NCI-H1048 (cell line): ENCODE measurements around the gene PITPNB.

Experiments
- DNase-seq: peaks from one replicate; lab custom pipeline; 2025; lab: John Stamatoyannopoulos, UW

The PITPNB gene

DNA sequence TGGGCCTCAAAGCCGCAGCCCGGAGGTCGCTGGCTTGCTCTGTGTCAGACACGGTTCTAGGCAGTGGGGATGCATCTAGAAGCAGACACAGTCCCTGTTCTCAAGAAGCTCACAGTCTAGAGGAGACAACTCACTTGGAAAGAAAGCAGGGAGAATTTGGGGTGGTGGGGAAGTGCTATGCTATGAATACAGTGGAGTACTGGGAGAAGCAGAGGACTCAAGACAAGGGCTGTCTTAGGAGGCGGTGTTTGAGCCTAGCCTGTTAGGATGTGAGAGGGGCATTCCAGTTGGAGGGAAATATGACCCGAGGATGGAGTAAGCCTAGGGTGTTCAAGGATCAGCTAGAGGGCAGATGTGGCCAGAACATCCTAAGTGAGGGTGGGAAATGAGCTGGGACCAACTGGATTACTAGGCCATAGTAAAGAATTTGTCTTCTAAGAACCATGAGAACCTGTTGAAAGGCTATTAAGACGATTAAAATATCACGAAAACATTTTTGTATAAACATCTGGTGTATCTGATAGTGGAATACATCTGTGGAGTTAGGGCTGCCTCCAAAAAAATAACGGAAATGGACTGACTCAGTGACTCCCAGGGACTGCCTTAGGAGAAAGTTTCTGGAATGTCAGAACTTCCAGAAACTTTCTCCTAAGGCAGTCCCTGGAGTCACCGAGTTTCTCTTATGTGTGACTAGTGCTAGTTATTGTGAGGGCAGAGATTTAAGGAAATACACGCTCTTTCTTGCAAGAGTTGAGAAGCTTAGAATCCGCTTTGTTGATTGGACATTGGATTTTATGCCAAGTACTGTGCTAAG lies 1.1 kb upstream of the PITPNB start:
- no peak for DNase-seq

DNA sequence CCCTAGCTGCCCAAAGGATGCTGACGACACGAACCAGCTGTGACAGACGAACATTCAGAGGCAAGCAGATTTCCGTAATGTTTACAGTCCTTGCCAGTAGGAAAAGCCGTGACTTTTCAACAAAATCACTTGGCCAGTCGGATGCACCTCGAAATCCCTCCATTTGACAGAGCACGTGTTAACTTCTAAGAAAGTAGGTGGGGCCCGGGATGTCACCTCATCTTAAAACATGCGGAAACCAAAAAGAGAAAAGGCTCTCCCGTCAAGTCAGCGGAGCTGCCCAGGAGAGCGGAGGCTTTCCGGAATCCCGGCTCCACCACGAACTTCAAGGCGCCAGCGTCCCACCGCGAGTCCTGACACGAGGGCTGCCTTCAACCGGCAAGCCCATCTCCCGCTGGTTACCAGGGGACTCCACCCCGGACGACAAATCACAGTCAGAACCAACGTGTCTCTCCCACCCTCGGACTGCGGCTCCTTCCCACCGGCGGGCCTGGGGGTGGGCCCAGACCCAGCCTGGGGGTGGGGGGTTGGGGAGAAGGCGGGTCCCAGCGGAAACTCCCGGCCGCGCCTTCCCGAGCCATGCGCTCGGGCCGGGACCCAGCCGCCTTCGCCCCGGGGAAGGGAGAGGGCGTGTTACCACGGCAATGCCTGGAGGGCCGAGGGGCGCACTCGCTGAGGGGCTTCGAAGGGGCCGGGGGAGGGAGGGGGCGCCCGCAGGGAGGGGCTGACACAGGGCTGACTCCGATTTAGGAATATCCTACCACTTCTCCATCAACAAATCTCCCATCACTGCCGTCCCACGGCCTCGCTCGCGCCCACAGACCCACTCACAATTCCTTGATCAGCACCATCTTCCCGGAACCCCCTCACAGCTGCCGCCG lies 475 bp downstream of the PITPNB start:
- DNase-seq: no peak

DNA sequence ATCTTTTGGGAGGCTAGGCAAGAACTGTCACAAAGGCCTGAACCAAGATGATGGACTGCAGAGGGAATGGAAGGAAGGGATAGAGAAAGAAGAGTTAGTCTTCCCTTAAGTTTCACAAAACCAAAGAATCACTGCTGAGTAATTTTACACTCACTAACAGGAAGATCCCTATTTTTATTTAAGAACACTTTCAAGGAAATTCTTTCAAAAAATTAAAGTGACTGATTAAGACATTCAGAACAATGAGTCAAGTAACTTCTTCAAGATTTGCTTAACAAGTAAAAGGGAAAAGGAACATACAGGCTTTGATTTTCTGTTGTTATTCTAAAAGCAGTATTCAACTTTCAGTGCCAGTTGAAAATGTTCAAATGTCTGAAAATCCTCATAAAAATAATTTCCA lies 3.1 kb downstream of the PITPNB start:
- no peak for DNase-seq

DNA sequence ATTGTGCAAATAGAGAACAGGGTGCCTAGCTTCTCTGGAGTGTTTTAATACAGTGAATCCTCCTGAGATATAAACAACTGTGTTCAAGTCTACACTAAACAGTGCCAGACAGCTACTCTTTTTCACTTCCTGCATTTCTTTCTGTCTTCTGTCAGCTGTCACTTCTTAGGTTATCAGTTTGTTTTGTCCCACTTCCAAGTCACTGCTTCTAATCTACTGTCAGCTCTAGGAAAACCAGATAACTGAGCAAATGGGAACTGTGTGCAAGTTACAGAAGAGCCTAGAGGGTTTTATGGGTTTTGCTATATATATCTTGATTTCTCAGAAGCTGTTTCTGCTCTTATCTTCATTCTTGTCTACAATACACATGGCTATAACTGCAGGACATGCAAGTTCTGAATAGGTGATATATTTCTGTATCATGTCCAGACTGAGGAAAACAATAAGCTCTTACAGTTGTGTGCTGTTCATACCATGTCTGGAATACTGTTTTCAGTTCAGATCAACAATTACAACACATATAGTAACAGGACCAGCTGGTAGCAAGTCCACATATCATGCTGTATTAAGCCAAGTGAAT lies 5.8 kb downstream of the PITPNB start:
- DNase-seq: no peak

DNA sequence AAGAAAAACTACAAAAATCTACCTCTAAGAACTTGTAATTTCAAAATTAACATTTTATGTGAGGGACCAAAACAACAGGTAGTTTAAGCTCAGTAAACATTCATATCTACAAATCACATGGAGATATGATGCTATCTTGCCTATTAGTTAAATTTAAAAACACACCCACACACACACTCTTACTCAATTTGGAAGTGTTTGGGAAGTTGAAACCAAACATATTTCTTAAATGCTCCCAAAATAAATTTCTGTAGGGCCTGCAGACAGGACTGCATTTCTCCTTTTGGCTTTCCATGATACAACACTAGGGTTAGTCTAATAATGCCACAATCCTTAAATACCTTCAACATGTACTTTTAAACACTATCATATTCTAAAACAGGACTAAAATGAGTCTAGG lies 7.0 kb downstream of the PITPNB start:
- DNase-seq: no peak

DNA sequence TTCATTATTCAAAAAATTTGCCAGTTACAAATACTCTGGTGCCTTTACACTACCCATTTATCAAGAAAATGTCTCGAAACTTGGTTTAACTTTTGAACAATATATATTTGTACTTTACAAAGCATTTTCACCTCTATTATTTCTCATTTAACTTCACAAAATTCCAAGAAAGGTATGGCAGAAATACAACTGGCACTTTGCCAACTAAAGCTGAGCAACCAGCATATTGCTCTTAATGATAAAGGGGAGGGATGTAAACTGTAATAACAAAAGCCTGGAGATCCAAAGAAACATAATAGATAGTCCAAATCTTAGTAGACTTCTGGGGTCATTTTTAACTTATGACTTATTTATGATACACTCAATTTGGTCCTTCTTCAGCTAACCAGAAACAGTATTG lies 7.7 kb downstream of the PITPNB start:
- DNase-seq: no peak

DNA sequence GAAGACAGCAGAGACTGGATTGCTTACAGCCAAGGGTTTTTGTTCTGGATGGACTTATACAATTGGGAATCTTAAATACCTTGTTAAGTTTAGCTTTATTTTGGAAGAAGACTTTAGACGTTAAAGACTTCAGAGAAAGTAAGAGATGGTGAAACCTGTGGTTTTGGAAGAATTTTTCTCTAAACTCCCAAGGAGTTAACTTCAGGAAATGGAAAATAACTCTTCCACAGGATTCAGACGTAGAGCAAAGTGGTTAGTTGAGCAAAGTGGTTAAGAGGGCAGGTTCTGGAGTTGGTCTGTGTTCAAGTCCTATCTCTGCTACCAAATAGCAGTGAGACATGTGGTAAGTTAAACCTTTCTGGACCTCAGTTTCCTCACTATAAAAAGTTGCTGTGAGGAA lies 12.8 kb downstream of the PITPNB start:
- DNase-seq: no peak

DNA sequence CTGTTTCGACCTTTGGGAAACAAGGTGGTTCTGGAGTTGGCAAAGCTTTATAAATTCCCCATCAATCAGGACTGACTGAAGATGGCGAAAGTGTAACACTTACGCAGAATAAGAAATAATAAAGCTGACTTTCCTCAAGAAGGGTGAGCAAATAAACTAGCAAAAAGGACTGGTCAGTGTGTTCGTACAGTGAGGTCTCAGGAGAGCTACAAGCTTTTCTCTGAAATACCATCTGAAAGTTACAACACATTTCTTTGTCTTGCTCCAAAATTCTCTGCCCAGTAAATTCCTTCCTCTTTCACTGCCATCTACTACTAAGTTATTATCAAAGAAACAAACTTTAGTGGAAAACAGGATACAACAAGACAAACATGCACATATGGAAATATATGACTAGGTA lies 13.4 kb downstream of the PITPNB start:
- no peak for DNase-seq

DNA sequence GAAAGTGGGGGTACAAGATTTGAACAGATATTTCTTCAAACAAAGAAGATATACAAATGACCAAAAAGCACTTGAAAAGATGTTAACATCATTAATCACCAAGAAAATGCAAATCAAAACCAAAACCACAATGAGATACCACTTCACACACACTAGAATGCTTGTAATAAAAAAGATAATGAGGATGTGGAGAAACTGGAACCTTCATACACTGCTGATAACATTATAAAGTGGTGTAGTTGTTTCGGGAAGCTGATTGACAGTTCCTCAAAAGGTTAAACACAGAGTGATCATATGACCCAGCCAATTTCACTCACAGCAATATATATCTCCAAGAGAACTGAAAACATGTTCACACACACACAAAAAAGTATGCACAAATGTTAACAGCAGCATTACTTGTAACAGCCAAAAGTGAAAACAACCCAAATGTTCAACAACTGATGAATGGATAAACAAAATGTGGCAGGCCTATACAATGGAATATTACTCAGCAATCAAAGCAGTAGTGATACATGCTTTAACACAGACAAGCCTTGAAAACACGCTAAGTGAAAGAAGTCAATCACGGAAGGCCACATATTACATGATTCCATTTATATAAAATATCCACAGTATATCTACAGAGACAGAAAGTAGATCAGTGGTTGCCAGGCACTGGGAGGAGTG lies 15.1 kb downstream of the PITPNB start:
- DNase-seq: no peak

DNA sequence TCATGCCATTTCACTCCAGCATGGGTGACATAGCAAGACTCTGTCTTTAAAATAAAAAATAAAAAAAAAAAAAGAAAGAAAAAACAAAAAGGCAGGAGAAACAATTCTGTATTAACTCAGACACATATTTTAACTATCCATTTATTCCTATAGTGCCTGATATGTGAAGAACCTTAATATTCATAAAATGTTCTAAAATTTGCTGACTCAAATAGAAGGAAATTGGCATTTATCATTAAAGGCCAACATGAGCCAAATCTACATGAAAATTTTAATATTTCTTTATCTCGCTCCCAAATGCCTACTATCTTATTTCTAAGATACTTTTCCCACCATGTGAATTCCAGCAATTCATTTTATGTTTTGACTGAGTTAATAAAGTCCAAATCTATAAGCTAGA lies 18.9 kb downstream of the PITPNB start:
- DNase-seq: no peak

DNA sequence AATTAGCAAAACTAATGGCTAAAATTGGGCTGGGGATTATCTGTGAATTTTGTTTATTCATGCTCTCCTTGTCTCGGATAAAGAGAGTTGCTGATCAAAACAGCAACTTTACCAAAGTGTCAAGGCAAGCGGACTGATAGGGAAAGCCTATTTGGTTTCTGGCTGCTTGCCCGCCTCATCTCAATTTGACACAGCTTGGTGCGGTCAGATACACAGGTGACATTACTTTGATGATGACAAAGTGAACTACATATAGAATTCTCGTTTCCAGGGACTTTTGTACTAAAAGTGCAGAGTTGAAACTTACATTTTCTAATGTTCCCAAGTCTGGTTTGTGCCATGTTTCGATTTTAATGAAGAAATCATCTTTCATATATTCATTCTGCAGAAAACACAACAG lies 22.8 kb downstream of the PITPNB start:
- DNase-seq: no peak

DNA sequence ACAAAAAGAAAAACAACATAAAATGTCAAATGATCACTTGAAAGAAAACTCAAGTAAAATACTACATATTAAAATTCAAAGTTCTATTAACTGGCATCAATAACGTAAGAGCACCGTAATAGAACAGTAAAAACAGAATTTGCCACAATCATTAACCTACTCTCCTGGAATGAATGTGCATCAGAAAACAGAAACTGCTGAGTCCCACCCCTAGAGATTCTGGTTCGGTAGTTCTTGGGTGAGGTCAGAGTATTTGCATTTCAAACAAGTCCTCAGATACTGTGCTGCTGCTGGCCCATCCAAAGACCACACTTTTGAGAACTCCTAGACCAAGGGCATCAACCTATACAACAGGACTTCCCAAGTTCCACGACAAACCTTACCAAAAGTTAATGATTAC lies 23.5 kb downstream of the PITPNB start:
- DNase-seq: no peak

DNA sequence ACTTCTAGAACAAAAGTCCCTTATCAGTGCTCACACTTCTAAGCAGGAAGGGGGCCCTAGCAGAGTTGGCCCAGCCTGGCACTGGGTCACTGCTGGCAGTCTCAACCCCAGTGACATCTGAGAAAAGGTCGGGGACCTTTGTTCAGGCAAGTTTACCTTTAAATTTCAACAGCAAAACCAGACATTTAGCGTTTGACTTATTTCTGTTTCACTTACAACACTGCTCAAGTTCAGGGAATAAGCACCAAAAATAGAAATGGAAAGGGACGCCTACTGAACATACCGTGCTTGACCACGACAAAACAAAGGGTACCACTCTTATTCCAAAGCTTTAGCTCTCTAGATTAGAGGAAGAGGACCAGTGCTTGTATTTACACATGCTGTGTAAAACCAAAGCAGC lies 26.2 kb downstream of the PITPNB start:
- DNase-seq: no peak

DNA sequence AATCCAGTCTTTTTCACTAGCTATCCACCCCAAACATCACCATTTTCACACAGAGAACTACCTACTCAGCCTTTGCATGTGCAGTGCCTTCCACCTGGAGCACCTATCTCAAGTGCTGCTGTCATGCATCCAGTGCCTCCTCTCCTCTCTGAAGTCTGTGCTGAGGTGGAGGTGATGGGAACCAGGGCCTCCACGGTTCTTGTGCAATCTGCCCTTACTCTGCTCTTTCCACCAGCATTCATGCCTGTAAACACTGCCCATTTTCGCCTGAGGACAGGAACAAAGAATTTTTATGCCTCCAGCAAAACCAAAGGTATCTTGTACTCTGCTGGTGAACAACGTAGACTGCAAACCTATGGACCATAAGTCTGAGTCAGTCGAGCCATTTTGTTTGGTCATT lies 27.0 kb downstream of the PITPNB start:
- DNase-seq: no peak

DNA sequence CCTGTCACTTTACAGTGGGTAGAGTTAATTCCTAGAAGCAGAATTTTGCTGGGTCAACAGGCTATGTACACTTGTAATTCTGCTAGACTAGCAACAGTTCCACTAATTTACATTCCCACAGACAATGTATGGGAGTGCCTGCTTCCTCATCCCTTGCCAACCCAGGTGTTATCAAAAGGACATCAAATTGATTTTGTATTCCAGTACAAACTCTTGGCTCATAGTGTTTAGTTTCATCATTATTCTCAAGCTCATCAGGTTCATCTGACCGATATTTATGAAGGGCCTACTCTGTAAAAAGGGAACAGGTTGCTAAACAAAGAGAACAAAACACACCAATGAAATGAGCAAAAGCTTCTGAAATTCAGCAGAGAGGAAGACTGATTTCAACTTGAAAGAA lies 30.7 kb downstream of the PITPNB start:
- DNase-seq: no peak

DNA sequence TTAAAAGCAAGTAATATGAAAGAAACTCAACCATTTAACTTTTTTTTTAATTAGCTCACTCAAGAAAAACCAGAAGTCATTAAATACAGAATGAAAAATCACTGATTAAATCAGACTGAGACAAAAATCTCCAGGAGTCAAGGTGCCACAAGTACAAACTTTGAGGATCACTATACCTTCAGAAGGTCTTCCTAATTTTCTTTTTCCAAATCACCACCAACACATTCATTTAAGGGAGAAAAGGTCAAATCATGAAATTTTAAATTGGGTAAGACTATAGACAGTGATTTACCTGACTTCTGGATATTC lies 32.3 kb downstream of the PITPNB start:
- DNase-seq: no peak

DNA sequence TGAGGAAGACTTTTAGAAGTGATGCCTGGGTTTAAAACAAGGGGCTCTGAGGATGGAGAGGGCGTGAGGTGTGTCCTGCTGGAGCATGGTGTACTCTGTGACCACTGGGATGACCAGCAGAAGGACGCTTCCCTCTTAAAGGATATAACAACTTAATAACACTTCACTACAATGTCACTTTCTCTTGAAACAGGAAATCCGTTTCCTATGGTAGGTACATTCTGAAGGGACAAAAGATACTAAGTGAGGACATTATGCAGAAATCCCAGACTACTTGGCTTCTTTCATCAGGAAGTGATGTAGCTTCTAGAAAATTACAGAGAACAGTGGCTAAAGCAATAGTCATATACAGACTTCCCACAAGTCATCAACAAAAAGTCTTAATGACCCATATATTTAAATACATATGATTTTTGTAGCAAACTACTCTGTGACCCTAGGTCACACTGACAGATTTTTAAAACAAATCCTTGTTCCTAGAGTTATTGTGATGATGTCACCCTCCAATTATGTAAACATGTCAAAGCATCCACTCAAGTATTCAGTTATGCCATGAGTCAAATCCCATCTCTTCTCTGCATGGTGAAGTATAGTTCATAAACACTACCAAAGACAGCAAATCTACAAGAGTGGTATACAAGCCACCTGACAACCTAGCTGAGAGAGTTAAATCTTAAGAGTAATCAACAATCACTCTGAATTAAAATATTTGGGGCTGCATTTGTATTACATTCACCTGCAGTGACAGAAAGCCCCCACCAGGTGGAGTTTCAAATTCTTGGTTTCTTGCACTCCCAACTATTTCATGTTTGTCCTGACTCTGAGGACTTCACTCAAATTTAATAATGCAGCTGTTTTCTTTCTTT lies 32.8 kb downstream of the PITPNB start:
- no peak for DNase-seq

DNA sequence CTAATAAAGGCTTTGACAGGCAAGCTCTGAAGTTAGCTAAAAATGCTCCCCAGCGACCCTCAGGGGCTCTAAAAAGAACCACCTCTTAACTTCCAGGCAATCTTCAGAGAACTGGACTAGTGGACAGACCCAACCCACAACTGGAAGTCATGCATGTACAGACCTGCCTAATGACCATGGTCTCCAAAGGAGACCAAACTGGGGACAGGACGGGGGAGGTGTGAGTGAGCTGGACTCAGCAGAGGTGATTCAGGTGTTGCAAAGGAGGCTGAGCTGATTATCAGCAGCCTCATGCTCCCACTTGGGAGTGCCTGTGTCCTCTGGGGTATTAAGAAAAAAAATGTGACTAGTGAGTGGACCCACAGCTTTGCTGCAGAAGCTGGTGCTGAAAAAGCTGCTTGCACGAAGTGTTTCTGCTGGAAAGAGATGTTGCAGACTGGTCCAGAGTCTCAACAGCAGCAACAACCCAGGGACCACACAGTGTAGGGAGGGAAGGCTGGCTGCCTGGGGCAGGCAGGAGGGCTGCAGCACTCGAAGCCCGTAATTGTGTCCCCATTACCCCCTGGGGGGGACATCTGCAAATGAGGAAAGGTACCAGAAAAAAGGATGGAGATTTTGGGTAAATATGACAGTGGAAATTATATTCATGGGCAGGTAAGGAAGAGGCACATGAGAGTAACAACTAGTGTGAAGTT lies 35.3 kb downstream of the PITPNB start:
- DNase-seq: no peak

DNA sequence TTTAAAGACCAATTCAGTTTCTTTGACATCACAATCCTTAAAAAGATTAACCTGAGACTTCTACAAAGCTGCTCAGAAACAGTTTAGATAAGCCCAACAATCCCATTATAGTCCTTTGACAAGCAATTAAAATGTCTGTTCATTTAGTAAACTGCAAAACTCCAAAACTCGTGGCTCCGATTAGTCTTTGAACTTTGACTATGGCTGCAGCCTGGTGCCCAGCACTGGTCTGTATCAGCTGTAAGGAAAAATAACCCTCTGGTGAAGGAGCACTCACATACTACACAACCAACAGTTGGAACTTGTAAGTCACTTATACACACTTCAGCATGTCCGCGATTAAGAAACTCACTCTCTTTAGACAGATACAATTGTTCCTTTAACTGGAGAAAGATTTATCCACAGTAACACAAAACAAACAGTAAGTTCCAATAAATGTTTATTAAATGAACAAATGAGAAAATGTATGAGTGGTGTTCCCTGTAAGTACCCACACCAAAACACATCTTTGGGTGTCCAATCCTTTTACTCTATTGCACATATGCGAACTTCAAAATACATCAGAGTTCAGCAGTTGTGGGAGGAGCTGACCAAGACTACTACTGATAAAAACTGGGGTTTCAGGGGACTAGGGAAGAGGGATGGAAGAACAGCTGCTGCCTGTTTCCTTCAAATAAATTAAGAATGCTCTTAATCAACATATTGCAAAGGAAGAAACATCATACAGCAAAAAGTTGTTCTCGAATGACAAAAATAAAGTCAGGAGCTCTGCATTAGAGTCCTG lies 36.4 kb downstream of the PITPNB start:
- DNase-seq: no peak

DNA sequence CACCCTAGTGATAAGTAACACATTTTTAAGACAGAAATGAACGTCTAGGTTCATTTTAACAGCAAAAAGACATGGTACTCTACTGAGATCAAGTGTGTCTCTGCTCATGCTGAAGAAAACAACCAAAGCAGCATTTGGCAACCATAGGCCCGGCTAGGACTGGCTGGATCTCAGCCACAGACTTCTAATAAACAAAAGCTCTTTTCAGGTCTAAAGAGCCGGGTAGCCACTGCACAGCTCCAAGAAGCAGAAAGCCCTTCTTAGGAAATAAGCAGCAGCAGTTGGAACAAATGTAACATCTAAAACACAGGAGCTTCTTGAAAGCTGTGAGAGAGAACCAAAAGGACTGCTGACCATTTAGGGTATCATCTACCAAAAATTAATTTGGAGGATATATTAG lies 37.6 kb downstream of the PITPNB start:
- DNase-seq: no peak
